NCI-H774 (cell line): Measurements from ENCODE around the gene UNC93B1.

Experiments
- DNase-seq: peaks from one replicate; lab custom pipeline; 2025; lab: John Stamatoyannopoulos, UW

The UNC93B1 gene

GRCh38 chr11:68040101-68040956, 36.4 kb upstream of the UNC93B1 start:
- DNase-seq: no peak

DNA sequence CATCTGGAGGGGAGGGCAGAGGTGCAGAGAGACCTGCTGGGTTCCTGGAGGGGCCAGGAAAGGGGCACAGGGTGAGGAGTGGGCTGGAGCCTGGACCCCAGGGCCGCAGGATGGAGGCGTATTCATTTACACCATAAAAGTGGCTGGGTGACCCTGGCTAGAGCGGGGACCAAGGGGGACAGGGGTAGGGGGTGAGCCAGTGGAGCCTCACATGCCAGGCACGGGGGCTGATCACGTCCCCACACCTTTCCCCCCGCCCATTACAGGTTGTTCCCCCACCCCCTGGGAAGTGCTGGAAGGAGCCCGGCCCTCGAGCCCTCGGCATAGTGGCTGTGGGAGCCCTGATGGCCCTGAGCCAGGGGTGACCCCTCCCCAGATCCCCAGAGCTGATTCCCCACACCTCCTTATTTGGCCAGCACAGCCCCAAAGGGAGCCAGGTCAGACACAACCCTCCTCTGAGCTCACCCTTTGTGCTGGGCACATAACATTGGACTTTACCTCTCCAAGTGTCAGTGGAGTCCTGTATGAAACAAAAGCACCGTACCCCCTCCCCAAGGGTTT, 35.7 kb upstream of the UNC93B1 start:
- no peak for DNase-seq

- DNase-seq: peak; percentile 78
Observed at GRCh38 chr11:68038718-68039525, 35.0 kb upstream of the UNC93B1 start, which contains the start of gene TCIRG1. Gene TCIRG1, plus strand, starts transcription at chr11:68039025. Its CDS starts 2,247 bp downstream, at chr11:68041272.

GRCh38 chr11:68038226-68038717, 34.4 kb upstream of the UNC93B1 start:
- peak; percentile 48 for DNase-seq

DNA sequence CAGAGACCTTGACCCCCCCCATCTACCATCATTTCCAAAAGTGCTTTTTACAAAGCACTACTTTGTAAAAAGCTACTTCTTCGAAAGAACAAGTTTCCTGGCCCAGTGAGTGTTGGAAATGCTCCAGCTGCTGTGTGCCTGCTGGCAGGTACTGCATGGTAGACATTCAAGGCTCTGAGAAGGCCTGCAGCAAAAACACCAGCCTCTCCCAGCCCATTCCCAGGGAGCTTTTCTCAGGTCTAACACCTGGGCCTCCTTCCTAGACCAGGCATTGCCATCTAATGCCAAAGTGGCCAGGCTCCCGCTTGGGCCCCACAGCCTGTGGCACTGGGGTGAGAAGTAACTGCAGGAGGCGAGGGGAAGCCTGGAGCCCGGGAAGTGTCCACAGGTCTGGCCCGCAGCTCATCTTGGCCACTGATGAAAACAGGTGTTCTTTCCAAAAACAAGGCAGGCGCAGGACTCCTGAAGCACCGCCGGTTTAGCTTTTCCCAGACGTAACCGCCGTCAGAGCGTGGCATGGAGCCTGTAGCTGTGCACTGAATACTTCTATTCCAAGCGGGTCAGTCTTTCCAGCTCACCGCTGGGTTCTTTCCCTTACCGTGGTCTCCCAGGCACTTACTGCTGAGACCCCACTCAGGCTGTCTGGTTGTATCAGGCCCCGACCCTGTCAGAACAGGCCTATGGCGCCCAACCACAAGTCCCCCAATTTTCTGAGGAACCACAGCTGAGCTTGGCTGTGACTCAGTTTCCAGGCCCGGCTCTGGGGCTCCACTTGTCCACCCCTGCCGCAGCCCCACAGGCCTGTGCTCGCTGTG, 33.7 kb upstream of the UNC93B1 start:
- no peak for DNase-seq

DNA sequence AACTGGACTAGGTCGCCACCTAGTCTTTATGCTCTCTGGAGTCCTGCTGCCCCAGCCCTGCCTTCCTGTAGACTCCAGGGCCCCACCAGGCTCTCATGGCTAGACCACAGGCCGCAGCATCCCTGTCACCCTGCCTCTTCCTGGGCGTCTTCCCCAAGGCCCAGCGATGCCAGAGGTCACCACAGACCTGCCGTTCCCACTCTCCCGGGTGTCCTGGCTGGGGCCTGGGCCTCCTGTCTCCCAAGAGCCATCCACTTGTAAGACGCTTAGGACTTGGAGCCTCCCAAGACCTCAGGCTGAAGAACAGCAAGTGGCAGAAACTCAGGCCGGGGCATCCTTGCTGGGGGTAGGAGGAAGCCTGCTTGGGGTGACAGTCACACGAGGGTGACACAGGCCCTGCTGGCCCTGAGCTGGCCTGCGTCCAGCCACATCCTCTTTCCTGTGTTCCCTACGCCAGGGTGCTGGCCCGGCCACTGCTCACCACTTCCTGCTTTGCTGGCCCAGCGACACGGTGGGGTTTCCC, 32.9 kb upstream of the UNC93B1 start:
- DNase-seq: no peak

- no peak for DNase-seq
Observed at GRCh38 chr11:68036141-68036716, 32.3 kb upstream of the UNC93B1 start.

- DNase-seq: no peak
Observed at GRCh38 chr11:68035266-68035876, 31.5 kb upstream of the UNC93B1 start.

DNA sequence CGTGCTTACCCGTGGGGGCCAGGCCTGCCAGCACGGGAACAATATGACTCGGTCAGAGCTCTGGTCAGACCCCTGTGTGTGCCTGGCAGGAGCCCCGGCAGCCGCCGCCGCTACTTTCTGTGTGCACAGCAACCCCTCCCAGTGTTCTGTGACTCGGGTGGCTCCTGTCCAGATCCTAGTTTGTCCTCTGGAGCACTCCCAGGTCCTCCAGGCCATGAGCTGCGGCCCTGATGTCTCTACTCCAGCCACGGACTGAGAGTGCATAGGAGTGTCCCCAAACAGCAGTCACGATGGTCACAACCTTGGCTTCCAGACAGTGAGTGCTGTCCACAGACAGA, 29.8 kb upstream of the UNC93B1 start:
- DNase-seq: no peak

DNA sequence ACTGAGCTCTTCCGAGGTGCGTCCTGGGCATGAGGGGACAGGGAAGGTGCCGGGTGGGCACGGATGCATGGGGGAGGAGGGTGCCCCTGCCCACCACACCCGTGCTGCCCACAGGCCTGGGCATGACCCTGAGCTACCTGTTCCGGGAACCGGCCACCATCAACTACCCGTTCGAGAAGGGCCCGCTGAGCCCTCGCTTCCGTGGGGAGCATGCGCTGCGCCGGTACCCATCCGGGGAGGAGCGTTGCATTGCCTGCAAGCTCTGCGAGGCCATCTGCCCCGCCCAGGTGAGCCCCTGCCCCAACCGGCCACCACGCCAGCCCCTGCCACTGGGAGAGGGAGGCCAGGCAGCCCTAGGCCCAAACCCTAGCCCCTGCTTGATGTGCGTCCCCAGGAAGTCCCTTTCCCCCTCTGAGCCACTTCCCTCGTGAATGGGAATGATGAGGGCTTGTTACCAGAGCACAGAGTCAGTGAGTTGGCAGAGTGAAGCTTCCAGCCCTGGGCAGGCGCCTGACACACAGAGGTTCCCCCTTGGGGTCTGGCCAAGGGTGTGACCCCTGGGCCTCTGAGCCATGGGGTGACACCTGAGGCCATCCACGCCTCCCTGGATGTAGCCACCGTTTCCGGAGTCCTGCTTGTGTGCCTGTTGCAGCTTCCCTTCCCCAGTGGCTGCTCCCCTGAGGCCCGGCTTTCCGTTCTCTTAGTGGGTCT, 29.3 kb upstream of the UNC93B1 start:
- no peak for DNase-seq

- DNase-seq: no peak
Observed at GRCh38 chr11:68032003-68032402, 28.1 kb upstream of the UNC93B1 start.

GRCh38 chr11:68031144-68031464, 27.2 kb upstream of the UNC93B1 start:
- DNase-seq: no peak

- peak; percentile 99 for DNase-seq
Observed at GRCh38 chr11:68030318-68031143, 26.6 kb upstream of the UNC93B1 start, which contains the start of gene NDUFS8. Gene NDUFS8, plus strand, starts transcription at chr11:68030681. Its CDS starts 1,471 bp downstream, at chr11:68032152.

DNA sequence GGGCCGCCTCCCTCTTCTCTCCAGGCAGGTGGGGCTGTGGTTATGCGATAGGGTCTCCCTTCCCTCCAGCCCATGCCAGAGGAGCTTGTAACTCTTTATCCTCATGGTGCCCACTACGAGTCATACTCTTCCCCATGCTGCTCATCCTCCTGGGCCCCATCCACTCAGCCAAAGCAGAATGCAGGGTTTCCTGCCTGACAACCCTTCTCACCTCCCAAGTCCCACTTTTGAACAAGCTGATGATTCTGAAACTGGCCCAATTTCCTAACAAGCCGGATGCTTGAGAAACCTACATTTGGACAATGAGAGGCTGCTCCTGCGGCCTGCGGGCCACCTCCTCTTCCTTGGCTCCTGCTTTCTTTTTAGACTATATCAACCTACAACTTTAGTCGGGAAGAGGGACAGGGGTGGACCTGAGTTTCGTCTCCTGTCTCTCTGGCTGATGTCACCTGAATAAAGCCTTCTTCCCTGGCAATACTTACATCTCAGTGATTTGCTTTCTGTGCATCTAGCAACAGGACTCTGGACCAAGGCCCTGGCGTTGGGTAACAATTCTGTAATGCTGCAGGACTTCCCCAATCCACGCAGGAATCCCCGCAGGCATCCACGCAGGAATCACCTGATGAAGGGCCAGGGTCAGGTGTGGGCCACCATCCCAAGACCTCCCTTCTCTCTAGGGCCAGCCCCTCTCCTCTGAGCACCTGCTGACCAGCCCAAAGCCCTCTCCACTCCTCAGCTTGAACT, 25.1 kb upstream of the UNC93B1 start:
- DNase-seq: no peak

GRCh38 chr11:68027667-68028066, 23.8 kb upstream of the UNC93B1 start:
- DNase-seq: no peak

DNA sequence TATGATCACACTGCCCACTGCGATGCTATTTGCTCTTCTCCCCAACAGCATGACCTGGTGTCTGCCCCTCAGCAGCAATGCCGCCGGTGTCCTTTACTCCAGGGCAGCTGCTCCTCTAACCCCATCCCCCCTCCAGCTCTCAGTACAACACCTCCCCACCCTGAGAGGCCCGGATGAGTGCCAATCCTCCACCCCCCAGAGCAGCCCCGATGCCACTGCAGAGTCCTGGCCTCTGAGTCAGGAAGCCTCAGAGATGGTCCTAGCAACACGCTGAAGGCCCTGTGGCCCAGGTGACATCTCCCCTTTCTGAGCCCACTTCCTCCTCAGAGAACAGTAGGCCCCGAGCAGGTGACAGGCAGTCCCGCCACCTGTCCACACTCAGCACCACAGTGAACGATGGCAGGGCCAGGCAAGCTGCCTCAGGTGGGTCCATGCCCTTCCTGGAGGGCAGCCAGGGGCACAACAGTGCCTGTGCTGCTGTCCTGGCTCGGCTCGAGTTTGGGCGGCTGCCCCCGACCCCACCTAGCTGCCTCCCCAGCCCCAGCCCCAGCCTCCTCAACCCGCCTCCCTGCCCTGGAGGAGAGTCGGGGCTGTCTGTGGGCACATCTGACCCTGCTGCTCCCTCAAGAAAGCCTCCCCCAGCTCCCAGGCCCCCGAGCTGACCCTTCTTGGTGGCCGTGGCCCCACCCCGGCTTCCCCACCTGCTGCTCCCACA, 22.7 kb upstream of the UNC93B1 start:
- DNase-seq: no peak

GRCh38 chr11:68025047-68025446, 21.1 kb upstream of the UNC93B1 start:
- no peak for DNase-seq

GRCh38 chr11:68024508-68024907, 20.6 kb upstream of the UNC93B1 start:
- DNase-seq: no peak
